Left lobe of liver (tissue), 2 donors: Measurements from ENCODE around the gene MFAP5. TPM values are rescaled to one million over a fixed set of nuclear protein-coding genes. Genes with fewer than 3 reads are reported as not detected.
"Not testable (repeated sequence)": the region's sequence is repeated elsewhere in the genome, so short reads cannot be mapped to it uniquely, and the experiment has no call there.

Source experiments
- ATAC-seq: fragments of 200-7000 bp; cut with Tn5 transposase; one replicate; pipeline ENCODE4 v1.9.1; 2020; ENCODE audit warnings: mild to moderate bottlenecking, moderate library complexity
- DNase-seq: peaks from one replicate; pipeline ENCODE4 v3.0.0-alpha.2; 2020; ENCODE audit warnings: low spot score
- total RNA-seq: library from RNA; stranded (reverse); gene quantifications from one replicate; pipeline ENCODE4 v1.2.1, GENCODE V29; 2021
- donor health status: DM: no; HTN: no; CAD: no; lungs with moderate emphysema.
- donor health status: DM: no; HTN: yes; CAD: no.

The MFAP5 gene
- total RNA-seq, 1 donor from 2014 or later = not detected

DNA sequence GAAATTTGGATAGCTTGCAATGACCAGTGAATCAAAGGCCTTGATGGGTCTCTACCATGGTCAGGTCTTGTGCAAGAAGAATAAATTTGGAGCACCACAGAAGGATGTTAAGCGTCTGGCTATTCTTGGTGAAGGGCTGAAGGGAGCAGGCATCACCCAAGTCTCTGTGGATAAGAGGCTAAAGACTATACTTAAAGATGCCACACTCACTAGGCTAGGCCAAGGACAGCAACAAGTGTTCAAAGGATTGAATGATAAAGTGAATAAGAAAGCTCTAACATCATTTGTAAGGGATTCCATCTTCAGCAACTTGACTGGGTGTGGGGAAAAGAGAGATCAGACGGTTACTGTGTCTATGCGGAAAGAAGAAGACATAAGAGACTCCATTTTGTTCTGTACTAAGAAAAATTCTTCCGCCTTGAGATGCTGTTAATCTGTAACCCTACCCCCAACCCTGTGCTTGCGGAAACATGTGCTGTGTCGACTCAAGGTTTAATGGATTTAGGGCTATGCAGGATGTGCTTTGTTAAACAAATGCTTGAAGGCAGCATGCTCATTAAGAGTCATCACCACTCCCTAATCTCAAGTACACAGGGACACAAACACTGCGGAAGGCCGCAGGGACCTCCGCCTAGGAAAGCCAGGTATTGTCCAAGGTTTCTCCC lies 27.2 kb downstream of the MFAP5 start:
- not testable (repeated sequence) for DNase-seq

DNA sequence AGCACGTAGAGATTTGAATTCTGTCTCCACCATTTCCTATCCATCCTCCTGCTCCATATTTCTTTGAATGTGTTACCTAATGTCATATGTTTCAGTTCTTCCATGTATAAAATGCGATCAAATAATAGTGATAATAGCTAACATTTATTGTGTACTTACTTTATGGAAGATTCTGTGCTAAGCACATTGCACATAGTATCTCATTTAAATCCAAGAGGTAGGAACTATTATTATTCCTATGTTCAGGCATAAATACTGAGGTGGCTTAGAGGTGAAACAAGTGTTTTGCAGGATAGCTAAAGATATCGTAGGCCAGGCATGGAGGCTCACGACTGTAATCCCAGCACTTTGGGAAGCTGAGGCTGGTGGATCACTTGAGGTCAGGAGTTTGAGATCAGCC lies 32.5 kb downstream of the MFAP5 start:
- ATAC-seq (no peak), DNase-seq (no peak)

More for the DNA sequence above, 27.2 kb downstream of the MFAP5 start:
- ATAC-seq = not testable (repeated sequence)

DNA sequence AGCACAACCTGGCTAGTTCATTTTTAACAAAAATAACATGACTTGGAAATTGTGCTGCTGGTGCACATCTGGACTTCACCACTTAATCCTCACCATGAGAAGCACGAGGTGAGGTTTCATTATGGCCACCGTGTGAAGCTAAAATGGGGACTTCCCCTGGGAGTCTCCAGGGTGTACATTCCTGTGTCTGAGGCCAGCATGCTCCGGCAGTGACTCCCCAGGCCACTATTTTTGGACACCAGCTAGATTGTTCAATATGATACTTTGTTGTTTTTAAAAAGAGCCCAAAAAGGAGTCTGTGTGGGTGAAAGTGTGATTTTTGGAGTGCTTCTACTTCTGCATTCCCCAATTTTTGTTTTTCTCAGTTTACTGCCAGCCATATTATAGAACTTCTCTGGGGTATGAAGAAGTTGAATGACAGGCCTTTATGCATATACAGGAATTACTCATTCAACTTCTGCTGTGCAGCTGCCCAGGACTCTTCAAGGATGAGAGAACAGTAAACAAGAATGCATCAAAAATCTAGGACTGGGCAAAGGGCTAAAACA lies 33.1 kb downstream of the MFAP5 start:
- no peak for DNase-seq
- ATAC-seq = no peak

DNA sequence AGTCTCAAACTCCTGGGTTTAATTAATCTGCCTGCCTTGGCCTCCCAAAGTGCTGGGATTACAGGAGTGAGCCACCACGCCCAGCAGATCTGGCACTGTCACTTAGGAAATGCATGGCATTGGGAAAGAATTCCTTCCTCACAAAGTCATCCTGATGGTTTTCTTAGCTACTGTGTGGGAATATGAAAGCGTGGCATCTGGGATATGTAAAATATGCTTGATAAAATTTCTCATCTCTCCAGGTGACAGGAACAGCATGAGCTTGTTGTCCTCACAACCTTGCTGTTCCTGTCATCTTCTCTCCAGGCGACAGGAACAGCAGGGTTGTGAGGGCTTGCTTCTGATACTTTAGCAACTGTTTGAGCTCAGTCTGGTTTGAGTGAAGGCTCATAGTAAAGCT lies 33.9 kb downstream of the MFAP5 start:
- no peak for ATAC-seq
- no peak for DNase-seq

DNA sequence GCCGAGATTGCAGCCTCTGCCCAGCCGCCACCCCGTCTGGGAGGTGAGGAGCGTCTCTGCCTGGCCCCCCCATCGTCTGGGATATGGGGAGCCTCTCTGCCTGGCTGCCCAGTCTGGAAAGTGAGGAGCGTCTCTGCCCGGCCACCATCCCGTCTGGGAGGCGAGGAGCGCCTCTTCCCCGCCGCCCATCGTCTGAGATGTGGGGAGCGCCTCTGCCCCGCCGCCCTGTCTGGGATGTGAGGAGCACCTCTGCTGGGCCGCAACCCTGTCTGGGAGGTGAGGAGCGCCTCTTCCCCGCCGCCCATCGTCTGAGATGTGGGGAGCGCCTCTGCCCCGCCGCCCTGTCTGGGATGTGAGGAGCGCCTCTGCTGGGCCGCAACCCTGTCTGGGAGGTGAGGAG lies 37.9 kb downstream of the MFAP5 start:
- not testable (repeated sequence) for ATAC-seq, DNase-seq

DNA sequence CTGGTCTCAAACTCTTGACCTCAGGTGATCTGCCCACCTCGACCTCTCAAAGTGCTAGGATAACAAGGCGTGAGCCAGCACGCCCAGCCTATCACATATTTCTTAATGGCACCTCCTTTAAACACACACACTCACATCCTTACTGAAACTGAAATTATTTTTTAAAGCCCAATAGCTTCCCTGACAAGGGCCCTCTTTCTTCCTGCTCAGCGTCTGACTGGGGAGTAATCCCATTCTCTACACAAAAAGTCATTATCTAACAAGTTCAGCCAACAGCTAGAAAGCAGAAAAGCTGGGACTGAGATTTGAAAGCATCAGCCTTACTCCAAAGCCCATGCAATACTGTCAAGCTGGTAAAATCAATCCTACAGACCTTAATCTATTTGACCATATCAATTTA lies 40.0 kb downstream of the MFAP5 start:
- ATAC-seq (no peak), DNase-seq (no peak)

DNA sequence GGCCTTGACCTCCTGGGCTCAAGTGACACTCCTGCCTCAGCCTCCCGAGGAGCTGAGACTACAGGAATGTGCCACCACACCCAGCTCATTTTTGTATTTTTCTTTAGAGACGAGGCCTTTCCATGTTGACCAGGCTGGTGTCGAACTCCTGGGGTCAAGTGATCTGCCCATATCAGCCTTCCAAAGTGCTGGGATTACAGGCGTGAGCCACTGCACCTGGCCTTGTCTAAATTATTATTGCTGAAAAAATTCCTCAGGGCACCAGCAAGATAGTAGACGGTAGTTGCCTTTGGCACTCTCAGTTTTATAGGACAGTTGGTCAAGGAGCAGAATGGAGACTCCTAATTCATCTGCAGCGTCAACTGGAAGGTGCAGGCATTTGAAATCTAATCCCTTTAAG lies 47.4 kb downstream of the MFAP5 start:
- no peak for DNase-seq

DNA sequence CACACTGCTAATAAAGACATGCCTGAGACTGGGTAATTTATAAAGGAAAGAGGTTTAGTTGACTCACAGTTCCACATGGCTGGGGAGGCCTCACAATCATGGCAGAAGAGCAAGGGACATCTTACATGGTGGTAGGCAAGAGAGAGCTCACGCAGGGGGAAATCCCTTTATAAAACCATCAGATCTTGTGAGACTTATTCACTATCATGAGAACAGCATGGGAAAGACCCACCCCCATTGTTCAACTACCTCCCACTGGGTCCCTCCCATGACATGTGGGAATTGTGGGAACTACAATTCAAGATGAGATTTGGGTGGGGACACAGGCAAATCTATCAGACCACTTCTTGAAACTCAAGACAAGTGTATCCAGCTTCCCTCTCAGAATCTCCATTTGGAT lies 48.7 kb downstream of the MFAP5 start:
- not testable (repeated sequence) for DNase-seq, ATAC-seq

More for the DNA sequence above, 47.4 kb downstream of the MFAP5 start:
- ATAC-seq = no peak

DNA sequence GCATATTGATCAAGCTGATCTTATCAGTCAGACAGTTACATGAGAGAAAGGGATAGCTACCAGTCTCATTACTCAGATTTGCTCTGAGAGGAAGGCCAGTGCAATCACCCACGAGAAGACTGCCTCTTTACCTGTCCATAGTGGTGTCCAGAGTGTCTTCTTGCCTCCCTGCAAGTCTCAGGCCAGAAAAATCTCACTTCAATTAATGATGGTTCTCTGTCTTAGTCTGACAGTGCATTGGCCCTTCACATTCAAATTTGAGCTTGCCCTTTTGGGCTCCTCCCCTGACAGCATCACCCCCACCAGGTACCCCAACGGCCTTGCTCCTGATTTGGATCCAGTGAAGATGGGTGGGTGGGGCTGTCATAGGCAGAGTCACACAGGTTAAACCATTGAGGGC lies 50.0 kb downstream of the MFAP5 start, which contains the start of gene AICDA:
Gene AICDA (minus strand): TSS at position 231 of the 400 bp plus-strand sequence. CDS start 92 bp downstream, at position 139.
- no peak for ATAC-seq
- no peak for DNase-seq

DNA sequence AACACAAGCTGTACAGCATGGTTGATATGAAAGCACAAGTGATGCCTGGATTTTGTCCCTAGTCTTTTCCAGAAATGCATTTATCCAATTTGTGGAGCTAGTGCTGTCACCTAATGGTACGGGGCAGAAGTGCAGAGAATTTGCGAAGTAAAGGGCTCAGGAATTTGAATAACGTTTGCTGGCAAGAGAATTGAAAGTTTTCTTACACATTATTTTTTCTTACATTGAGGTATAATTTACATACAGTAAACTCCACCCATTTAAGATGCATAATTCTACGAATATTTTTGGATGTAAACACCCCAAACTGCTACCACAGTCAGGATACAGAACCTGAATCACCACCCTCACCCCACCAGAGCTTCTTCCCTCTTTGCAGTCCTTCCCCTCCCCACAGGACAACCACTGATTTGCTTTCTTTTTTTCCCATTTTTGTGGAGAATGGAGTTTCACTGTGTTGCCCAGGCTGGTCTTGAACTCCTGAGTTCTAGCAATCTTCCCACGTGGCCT lies 53.5 kb downstream of the MFAP5 start:
- DNase-seq = no peak
- peak; percentile 95 for ATAC-seq

DNA sequence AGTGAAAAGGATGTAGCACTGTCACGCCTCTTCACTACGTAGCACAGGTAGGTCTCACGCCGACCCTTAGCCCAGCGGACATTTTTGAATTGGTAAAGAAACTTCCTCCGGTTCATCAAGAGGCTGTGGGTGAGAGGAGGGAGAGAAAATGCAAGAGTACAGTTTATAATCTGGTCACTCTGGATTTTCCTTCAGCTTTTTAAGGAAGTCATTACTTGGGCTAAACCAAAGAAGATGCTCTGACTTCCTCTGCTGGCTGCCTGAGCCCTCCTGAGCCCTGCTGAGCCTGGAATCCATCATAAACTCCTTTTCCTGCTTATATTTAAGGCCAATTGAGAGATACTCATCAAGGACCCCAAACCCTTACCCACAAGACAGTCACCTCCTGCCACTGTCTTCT lies 55.7 kb downstream of the MFAP5 start:
- ATAC-seq (no peak), DNase-seq (no peak)

DNA sequence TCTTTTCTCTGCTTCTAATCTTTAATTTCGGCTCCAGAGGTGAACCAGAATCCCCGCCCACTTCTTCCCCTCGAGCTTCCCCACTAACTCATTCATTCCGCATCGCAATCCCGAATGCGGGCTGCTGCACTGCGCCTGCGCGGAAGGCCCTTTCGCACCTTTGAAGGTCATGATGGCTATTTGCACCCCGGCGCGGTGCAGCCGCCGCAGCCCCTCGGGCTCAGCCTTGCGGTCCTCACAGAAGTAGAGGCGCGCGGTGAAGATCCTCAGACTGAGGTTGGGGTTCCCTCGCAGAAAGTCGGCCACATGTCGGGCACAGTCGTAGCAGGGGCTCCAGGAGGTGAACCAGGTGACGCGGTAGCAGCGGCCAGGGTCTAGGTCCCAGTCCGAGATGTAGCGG lies 57.6 kb downstream of the MFAP5 start:
- no peak for ATAC-seq
- DNase-seq = no peak

DNA sequence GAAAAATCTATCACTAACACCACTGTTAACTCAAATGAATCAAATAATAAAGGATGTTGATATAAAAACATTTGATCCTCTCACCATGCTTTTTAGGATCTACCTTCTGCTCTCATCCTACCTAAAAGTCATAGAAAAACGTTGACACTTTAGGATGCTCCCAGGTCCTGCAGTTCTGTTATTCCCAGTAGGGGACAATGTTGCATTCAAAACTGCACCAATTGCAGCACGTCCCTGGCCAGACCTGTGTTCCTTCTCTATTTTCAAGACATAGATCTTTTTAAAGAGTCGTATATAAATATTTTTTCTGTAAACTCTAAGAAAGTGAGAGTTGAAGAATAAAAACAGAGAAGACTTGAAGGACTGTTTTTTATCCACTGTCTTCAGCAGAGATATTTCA lies 58.8 kb downstream of the MFAP5 start:
- DNase-seq (no peak), ATAC-seq (no peak)

DNA sequence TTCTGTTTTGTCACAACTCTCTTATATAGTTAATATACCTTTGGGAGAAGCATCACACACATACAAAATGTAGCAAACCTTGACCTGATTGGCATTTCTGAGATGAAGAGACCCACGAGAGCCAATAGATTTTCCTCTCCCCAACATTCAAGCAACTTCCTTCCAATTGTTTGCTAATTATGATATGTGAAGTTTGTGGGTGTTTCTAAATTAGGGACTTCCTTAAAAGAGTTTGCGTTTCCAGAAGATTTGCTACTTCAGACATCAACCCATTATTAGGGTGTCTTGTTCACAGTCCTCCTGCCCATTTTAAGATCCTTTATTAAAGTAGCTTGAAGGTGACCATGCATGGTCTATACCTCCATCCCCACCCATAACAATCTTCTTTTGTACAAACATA lies 59.3 kb downstream of the MFAP5 start:
- DNase-seq = no peak

DNA sequence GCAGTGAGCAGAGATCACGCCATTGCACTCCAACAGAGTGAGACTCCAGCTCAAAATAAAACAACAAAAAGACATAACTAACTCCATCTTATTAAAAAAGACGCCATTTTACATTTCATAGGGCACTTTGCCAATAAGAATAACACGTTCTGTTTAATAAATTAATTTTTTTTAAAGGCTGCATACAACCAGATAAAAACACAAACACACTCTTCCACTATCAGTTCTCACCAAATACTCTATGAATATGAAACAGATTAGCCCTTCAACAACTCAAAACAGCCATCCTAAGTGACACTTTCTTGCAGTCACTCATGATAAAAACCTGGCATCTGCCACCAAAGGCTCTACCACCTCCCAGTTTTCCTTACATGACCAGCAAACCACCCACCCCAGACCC lies 66.1 kb downstream of the MFAP5 start:
- ATAC-seq (no peak), DNase-seq (no peak)

More for the DNA sequence above, 59.3 kb downstream of the MFAP5 start:
- no peak for ATAC-seq

Other genes starting within 250 kb of the MFAP5 start
- not detected for gene CLEC6A, start 206.9 kb downstream of the MFAP5 start, total RNA-seq
- not detected for gene CLEC4D, start 149.3 kb downstream of the MFAP5 start, total RNA-seq
- 0.63 TPM for gene CLEC4E, start 121.9 kb downstream of the MFAP5 start, total RNA-seq
- not detected for gene AICDA, start 50.0 kb downstream of the MFAP5 start, total RNA-seq
- gene RIMKLB, start 35.2 kb upstream of the MFAP5 start, total RNA-seq = 1.9 TPM
- not detected for gene A2ML1, start 159.8 kb upstream of the MFAP5 start, total RNA-seq